Brain microvascular endothelial cell (primary cell): ENCODE measurements around the gene KAT6B.

Experiments
- DNase-seq: peaks from one replicate; pipeline ENCODE4 v3.0.0-alpha.2; 2020
- H3K27ac ChIP-seq: fragments of 250-450 bp; sonication (Bioruptor Pico); 2 replicates; pipeline ENCODE4 v1.5.1; 2020; ENCODE audit warnings: mild to moderate bottlenecking, moderate library complexity
- H3K27me3 ChIP-seq: fragments of 250-450 bp; sonication (Bioruptor Pico); replicated peaks from 2 replicates; pipeline ENCODE4 v1.5.1; 2020; ENCODE audit warnings: mild to moderate bottlenecking
- H3K36me3 ChIP-seq: fragments of 250-450 bp; sonication (Bioruptor Pico); replicated peaks from 2 replicates; pipeline ENCODE4 v1.5.1; 2020; ENCODE audit warnings: mild to moderate bottlenecking
- H3K4me3 ChIP-seq: 2 replicates; pipeline ENCODE4 v1.5.1; 2011; ENCODE audit warnings: low read depth, mild to moderate bottlenecking, control low read depth, low read length, moderate library complexity
- in situ Hi-C: cut with HindIII; loops from 2 replicates; pipeline ENCODE4 v1.10.0; 2017; ENCODE audit warnings: low sequenced_read_pairs, low pct_ligation_motif_present
- TF ChIP-seq, protein P1 (sequence below): IDR thresholded peaks from 2 replicates; pipeline ENCODE4 v1.5.1; 2011; ENCODE audit warnings: low read depth, mild to moderate bottlenecking, moderate library complexity, low read length, control low read depth, inconsistent platforms; ENCODE audit errors: missing control alignments

The KAT6B gene

GRCh38 chr10:74841265-74841973 is 15.0 kb downstream of the KAT6B start:
- Histone ChIP-seq H3K36me3 (peaks cover 4% of the 10 kb centered on the region), H3K27me3 (no peaks in the 10 kb centered on the region), H3K4me3 (no peak overlapping the region), H3K27ac (no peak overlapping the region)
- TF ChIP-seq, protein P1, sequence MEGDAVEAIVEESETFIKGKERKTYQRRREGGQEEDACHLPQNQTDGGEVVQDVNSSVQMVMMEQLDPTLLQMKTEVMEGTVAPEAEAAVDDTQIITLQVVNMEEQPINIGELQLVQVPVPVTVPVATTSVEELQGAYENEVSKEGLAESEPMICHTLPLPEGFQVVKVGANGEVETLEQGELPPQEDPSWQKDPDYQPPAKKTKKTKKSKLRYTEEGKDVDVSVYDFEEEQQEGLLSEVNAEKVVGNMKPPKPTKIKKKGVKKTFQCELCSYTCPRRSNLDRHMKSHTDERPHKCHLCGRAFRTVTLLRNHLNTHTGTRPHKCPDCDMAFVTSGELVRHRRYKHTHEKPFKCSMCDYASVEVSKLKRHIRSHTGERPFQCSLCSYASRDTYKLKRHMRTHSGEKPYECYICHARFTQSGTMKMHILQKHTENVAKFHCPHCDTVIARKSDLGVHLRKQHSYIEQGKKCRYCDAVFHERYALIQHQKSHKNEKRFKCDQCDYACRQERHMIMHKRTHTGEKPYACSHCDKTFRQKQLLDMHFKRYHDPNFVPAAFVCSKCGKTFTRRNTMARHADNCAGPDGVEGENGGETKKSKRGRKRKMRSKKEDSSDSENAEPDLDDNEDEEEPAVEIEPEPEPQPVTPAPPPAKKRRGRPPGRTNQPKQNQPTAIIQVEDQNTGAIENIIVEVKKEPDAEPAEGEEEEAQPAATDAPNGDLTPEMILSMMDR: no peak
- peak; percentile 18 for DNase-seq
- in situ Hi-C loops: no loop called here

- Histone ChIP-seq H3K27ac (no peak overlapping the region), H3K4me3 (no peak overlapping the region), H3K27me3 (no peaks in the 10 kb centered on the region), H3K36me3 (peaks cover 4% of the 10 kb centered on the region)
- TF ChIP-seq, protein P1: no peak
- in situ Hi-C loops: no loop called here
- DNase-seq: no peak
These were observed 16.0 kb downstream of the KAT6B start for GRCh38 chr10:74842301-74842954.

DNA sequence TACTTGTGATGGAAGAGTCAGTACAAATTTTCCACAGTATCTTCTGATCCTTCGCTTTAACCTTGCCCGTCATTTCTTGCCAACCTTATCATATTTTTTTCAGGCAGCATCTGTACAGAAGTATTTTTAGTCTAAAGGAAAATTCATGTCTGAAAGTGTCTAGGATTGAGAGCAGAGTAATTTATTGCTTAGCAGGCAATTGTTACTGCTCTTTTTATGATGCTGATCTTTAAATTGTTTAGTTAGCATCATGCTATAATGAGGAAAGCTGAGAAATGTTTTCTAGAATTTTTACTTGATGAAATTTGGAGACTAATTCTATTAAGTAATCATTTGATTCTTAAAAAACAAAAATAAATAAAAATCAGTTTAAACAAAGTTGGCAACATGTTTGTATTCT is 20.6 kb downstream of the KAT6B start:
- Histone ChIP-seq H3K4me3 (no peak overlapping the region), H3K27me3 (no peaks in the 10 kb centered on the region), H3K36me3 (peaks cover 4% of the 10 kb centered on the region), H3K27ac (no peak overlapping the region)
- in situ Hi-C loops: no loop called here
- no peak for DNase-seq
- TF ChIP-seq, protein P1: no peak

GRCh38 chr10:74851831-74852230 is 25.4 kb downstream of the KAT6B start:
- in situ Hi-C loops: no loop called here
- no peak overlapping the region for H3K4me3 ChIP-seq
- H3K36me3 ChIP-seq: no peaks in the 10 kb centered on the region
- no peak for DNase-seq
- H3K27ac ChIP-seq: no peak overlapping the region
- no peaks in the 10 kb centered on the region for H3K27me3 ChIP-seq
- TF ChIP-seq, protein P1: no peak

DNA sequence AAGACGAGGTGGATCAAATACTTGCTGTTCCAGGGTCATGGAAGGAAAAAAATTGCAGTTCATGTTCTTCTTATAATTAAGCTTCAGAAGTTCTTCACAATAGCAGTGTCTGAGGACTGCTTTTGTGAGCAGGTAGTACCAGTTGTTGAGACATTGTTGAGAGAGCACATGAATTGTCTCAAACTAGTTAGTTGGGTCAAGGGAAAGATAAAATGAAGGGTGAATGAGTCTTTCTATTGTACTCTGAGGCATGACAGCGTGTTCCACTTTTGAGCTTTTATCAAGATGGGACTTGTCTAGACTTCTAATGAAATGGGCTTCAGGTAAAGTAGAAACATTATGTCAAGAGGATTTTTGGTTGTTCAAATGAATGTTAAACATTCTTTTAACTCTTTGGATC is 26.0 kb downstream of the KAT6B start:
- Histone ChIP-seq H3K36me3 (no peaks in the 10 kb centered on the region), H3K27ac (no peak overlapping the region), H3K27me3 (no peaks in the 10 kb centered on the region), H3K4me3 (no peak overlapping the region)
- in situ Hi-C loops: no loop called here
- TF ChIP-seq, protein P1: no peak
- no peak for DNase-seq
